ENCODE results near the gene SNX18.

GRCh38 chr5:54539001-54539400 is 21.4 kb downstream of the SNX18 start:
- no peak for TF ChIP-seq CTCF (IDR thresholded peaks at IDR 0.05; ENCODE audit: low read depth, low read length, poor library complexity, severe bottlenecking)
- no peak for TF ChIP-seq EZH2phosphoT487 (IDR thresholded peaks at IDR 0.05; ENCODE audit: borderline replicate concordance, low read length)

Measured in DOHH2 (cell line).